COLO668 (cell line): ENCODE measurements around the gene POU1F1.
"Not testable (repeated sequence)": the region's sequence is repeated elsewhere in the genome, so short reads cannot be mapped to it uniquely, and the experiment has no call there.

Experiments
- DNase-seq: peaks from one replicate; lab custom pipeline; 2025; ENCODE audit not compliant: unreplicated experiment; lab: John Stamatoyannopoulos, UW

The POU1F1 gene

DNA sequence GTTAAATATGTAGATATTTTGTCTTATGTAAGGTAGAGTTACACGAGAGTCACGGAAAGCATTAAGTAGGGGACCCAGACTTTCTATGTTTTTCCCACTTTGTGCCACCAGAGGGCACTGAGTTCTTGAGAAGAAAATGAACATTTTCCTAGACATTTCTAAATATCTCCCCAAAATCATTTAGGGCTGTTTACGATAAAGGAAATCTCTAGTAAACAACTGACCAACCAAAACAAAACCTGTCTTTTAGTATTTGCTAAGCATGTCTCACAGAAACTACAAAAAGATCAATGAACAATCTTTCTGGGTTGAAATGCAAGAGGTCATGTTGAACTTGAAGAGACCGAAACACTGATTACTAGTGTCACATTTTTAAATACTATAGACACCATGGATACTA lies 16.1 kb downstream of the POU1F1 start:
- peak; percentile 3 for DNase-seq

DNA sequence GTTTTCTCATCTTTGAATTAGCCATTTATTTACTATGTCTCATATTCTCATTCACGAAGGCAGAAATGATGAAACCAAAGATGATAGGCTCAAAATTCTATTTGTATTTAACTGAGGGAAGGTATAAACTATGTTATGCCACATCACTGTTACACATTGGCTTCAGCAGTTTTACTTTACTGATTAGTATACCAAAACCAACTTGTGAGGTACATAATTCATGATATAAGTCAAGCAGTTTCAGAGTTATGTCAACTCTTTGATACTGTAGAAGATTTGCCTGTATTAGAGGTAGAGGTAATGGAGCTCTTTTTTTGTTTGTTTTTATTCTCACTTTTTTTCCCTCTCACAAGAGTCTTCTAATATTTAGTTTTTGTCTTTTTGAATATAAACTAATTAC lies 26.4 kb downstream of the POU1F1 start:
- DNase-seq = no peak

DNA sequence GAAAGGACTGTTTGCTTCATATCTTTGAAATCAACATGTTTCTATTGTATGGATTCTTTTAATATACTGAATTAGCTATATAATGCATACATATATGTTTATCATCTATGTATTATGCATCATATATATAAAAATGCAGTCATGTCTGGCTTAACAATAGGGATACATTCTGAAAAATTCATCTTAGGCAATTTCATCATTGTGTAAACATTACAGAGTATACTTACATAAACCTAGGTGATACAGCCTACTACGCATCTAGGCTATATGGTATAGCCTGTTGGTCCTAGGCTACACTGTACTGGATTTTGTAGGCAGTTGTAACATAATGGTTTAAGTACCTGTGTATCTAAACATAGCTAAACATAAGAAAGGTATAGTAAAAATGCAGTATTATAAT lies 27.6 kb downstream of the POU1F1 start:
- DNase-seq = no peak

DNA sequence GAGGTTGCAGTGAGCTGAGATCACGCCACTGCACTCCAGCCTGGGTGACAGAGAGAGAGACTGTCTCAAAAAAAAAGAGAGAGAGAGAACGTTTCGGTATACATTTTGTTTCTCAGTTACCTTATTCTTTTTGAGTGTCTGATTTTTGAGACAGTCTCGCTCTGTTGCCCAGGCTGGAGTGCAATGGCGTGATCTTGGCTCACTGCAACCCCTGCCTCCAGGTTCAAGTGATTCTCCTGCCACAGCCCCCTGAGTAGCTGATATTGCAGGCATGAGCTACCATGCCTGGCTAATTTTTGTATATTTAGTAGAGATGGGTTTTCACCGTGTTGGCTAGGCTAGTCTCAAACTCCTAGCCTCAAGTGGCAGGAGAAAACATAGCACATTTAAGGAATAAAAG lies 28.2 kb downstream of the POU1F1 start:
- DNase-seq = not testable (repeated sequence)

DNA sequence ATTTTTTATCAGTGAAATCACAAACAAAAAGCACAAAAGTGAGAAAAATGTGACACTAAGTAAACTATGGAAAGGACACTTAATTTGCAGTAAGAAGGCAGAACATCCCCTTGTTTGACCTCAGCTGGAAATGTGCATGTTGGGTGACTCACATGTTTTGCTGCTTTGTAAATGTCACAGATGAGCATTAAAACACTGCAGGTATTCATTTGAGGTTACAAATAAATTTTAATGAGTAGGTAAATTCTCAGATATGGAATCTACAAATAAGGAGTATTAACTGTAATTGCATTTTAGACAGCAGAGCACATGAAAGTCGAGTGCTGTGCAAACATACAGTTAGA lies 29.0 kb downstream of the POU1F1 start:
- no peak for DNase-seq

DNA sequence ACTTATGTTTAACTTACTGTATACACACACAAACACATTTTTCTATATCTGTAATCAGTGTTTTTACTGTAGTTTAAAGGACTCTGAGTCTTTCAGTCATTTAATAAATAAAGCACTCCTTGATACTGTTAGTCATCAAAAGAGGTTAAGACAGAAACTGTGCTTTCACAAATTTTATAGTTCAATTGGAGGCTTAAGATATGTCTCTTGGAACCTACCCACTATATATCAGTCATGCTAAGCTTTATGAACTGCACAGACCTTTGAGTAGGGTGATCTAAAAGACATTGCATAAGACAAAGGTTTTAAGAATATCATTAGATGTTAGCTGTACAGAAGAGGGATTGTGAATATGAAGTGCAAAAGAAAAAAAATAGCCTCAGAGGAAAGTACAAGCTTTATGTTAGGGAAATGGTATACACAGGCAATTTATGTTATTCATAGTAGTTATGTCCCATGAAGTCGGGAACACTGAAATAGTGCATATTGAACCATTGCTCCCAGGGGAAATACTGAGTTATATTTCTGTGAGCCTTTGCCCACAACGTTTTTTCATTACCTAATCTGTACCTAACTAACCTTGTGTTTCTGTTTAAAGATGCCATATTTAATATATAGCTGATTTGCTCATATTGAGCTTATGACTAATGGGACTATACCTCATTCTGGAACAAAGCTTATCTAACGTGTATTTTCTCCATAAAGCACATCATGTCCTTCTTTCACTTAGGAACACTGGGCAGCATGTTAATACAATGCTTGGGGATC lies 29.5 kb downstream of the POU1F1 start:
- no peak for DNase-seq

DNA sequence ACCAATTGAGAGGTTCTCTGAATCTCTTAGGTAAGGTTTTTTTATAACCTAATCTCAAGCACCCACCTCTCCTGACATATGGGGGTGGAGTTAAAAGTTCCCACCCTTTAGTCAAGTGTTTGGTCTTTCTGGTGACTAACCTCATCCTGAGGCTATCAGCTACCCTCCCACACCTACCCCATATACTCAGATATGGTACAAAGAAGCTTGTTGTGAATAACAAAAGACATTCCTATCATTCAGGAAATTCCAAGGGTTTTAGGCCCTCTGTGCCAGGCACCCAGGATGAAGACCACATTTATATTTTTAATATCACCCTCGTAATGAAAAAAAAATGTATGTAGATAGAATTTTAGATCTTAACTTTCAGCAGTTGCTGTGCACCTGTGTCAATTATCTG lies 40.3 kb downstream of the POU1F1 start:
- no peak for DNase-seq

DNA sequence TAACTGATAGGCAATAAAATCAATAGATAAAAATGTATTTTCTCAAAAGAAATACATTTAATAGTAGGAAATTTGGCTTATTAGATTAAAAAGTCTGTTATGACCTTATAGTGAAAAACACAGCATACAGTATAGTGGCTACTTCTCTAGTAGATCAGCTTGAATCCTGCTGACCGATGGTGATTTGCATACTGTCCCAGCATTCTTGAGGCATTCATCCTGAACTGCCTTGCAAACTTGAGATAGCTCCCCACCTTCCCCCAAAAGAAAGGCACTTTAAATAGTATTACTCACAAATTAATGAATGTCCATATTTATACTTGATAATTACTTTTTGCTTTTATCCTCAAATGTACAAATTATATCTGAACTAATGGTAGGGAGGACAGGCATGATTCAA lies 42.6 kb downstream of the POU1F1 start:
- DNase-seq = no peak

DNA sequence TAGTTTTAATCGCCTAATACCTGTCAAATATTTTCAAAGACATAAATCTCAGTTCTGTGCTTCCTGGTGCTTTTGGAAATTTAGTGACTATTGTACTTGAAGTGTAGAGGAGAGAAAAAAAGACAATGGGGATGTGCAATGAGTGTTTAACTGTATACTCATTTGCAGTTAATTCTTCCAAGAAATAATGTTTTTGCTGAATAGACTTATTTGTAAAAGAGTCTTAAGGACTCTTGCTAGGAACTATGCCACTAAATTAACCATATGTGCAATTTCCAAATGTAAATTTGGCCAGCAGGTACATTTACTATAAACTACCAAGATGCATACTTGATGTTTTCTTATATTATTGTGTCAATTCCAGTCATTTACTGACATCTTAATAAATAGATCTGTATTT lies 47.3 kb downstream of the POU1F1 start:
- no peak for DNase-seq

DNA sequence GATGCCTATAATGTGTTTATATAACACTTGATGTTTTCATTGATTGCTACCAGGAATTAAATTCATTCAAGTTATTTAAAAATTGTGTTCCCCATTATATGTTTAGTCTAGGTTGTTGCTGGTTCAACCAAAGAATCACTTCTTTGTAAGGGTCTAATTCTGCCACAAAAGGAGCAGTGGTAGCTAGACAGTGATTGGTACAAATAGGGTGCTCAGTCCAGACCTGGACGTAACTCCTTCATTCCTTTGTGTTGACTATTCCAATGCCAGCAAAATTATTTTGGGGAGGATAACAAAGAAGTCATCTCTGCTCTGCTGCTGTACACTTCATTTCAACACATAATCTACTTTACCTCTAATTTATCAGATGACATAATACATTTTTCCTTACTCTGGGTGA lies 48.1 kb downstream of the POU1F1 start:
- no peak for DNase-seq

DNA sequence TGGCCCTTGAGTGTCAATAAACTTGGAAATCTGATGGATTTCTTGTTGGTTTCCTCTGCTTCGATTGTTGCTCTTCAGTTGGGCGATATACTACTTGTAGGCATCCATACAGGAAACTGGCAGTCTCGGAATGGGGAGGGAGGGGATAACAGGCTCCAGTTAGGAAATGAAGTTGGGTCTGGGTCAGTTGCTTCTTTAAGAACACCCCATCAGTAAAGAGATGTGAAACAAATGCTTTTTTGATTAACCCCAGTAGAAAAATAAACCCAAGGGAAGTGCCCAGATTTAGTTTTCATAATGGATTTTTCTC lies 48.6 kb downstream of the POU1F1 start:
- no peak for DNase-seq

DNA sequence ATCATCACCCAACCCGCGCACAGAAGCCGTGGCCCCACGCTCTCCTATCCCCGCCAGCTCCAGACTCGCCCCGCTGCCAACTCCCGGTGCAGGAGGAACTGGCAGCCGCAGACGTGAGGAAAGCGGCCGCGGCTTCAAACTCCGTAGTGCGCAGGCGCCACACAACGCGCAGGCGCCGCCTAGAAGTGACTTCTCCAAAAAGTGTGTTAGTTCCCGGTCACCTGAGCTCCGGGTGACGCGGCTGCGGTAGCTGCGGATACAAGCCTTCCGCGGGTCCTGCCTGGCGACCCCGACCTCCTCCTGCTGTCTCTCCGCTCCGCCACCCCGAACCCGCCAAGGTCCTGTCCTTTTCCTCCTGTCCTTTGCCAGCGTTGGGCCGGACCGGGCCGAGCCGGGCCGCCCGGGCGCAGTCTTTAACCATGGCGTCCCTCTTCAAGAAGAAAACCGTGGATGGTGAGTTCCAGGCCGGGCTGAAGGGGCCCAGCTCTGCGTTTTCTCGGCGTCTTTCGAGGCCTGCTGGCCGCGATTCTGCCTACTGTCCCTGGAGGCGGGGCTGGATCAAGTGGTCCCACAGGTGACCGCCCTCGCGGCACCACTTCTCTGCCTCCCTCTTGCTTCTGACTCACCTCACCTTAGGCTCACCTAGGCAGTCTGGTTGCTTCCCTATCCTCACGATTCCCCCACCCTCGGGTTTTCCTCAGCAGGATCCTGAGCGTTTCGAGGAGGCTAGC lies 49.1 kb downstream of the POU1F1 start, which contains the start of gene CHMP2B:
CHMP2B (plus strand) TSS at position 206 of the 731 bp plus-strand sequence; CDS start at position 420, 214 bp downstream.
- peak; percentile 84 for DNase-seq

DNA sequence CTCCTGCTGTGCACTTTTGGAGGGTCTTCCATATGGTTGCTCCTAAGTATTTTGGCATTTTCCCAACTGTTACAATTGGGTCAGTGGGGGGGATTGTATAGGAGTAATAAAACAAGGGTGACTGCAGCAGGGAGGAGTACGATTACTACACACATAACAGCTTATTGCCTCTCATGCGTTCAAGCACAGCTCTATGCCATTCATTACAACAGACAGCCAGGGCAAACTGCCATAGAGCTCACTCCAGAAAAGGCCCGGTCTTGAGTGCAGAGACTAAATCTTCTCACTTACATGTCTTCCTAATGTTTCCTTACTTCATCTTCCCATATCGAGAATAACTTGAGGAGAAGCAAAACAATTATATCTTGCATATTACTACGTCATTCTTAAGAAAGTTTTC lies 50.7 kb downstream of the POU1F1 start:
- no peak for DNase-seq

DNA sequence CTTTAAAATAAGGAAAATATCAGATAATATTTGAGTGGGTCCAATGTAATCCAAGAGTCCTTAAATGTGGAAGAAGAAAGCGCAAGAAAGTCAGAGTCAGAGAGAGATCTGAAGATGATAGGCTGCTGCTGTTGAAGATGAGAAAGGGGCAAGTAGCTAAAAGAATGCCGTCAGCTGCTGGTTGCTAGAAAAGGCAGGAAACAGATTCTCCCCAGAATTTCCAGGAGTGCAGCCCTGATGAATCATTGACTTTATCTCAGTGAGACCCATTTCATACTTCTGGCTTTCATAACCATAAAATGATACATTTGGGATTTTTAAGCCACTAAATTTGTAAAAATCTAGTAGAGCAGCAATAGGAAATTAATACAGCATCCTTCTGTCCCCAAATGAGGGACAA lies 56.8 kb downstream of the POU1F1 start:
- DNase-seq = no peak

DNA sequence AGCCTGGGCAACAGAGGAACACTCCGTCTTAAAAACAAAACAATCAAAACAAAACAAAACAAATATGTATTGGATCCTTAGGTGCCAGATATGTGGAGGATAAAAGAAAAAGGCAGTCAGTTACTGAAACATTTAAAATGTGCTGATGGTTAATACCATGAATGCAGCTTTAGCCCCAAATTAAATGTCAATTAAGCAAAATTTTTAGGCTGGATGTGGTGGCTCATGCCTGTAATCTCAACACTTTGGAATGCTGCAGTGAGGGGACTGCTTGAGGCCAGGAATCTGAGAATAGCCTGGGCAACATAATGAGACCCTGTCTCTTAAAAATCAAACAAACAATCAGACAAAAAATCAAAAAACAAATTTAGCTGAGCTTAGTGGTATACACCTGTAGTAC lies 57.8 kb downstream of the POU1F1 start:
- no peak for DNase-seq
